PC-9 (cell line): ENCODE data around the gene DDX49.

Experiments
- EZH2 ChIP-seq: fragments of 200-600 bp; sonication (generic); IDR thresholded peaks from 2 replicates; pipeline ENCODE4 v1.8.0; 2017; ENCODE audit warnings: antibody characterized with exemption, low read depth
- TF ChIP-seq, protein P1 (sequence below): fragments of 200-600 bp; sonication (generic); conservative IDR thresholded peaks from 2 replicates; pipeline ENCODE4 v1.6.1; 2017; ENCODE audit warnings: mixed run types, antibody characterized with exemption, mild to moderate bottlenecking, moderate library complexity

DNA sequence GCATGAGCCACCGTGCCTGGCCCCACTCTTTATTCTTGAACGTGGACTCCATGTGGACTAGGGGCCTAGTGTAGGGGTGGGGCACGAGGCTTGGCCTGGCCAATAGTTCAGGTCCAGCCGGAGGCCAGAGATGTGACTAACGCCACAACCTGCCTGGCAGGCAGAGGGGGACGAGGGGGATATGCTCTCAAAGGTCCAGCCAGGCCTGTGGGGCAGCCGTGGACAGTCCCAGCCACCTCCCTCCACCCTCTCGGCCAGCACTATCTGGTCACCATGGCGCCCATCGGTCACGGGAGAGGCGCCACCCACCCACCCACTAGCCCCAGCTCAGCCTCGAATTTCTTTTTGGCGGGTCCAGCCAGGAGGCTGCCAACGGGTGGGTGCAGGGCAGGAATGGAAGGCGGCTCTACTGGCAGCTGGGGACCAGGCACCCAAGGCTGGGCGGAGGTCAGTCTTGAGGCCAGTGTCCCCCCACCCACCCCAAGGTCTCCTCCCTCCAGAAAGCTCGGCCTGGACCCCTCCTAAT is 21.4 kb upstream of the DDX49 start:
- TF ChIP-seq, protein P1, sequence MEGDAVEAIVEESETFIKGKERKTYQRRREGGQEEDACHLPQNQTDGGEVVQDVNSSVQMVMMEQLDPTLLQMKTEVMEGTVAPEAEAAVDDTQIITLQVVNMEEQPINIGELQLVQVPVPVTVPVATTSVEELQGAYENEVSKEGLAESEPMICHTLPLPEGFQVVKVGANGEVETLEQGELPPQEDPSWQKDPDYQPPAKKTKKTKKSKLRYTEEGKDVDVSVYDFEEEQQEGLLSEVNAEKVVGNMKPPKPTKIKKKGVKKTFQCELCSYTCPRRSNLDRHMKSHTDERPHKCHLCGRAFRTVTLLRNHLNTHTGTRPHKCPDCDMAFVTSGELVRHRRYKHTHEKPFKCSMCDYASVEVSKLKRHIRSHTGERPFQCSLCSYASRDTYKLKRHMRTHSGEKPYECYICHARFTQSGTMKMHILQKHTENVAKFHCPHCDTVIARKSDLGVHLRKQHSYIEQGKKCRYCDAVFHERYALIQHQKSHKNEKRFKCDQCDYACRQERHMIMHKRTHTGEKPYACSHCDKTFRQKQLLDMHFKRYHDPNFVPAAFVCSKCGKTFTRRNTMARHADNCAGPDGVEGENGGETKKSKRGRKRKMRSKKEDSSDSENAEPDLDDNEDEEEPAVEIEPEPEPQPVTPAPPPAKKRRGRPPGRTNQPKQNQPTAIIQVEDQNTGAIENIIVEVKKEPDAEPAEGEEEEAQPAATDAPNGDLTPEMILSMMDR, result no peak
- TF ChIP-seq EZH2, result no peak
